PC-9 (cell line): ENCODE measurements around the gene CDHR5.

Experiments
- EZH2 ChIP-seq: fragments of 200-600 bp; sonication (generic); IDR thresholded peaks from 2 replicates; pipeline ENCODE4 v1.8.0; 2017; ENCODE audit warnings: antibody characterized with exemption, low read depth
- TF ChIP-seq, protein P1 (sequence below): fragments of 200-600 bp; sonication (generic); conservative IDR thresholded peaks from 2 replicates; pipeline ENCODE4 v1.6.1; 2017; ENCODE audit warnings: mixed run types, antibody characterized with exemption, mild to moderate bottlenecking, moderate library complexity

DNA sequence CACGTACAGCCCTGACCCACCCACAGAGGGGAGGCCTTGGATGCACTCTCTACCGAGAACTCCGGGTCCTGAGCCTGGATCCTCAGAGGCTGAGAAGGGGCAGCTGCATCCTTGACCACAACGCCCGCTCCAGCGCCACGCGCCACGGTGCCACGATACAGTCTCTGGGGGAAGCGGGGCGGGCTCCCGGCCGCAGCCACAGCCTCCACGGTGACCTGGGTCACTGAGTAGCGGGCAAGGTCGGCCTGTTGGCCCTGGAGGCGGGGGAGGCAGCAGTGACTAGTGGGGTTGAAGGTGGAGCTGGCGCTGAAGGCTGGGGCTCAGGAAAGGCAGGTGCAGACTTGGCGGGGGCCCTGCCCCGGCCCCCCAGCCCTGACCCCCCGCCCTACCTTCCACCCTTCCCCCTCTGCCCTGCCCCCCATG, 5.1 kb downstream of the CDHR5 start:
- TF ChIP-seq, protein P1, sequence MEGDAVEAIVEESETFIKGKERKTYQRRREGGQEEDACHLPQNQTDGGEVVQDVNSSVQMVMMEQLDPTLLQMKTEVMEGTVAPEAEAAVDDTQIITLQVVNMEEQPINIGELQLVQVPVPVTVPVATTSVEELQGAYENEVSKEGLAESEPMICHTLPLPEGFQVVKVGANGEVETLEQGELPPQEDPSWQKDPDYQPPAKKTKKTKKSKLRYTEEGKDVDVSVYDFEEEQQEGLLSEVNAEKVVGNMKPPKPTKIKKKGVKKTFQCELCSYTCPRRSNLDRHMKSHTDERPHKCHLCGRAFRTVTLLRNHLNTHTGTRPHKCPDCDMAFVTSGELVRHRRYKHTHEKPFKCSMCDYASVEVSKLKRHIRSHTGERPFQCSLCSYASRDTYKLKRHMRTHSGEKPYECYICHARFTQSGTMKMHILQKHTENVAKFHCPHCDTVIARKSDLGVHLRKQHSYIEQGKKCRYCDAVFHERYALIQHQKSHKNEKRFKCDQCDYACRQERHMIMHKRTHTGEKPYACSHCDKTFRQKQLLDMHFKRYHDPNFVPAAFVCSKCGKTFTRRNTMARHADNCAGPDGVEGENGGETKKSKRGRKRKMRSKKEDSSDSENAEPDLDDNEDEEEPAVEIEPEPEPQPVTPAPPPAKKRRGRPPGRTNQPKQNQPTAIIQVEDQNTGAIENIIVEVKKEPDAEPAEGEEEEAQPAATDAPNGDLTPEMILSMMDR = no peak
- no peak for TF ChIP-seq EZH2
